Stimulated activated CD8-positive, alpha-beta memory T cell treated with anti-CD3 and anti-CD28 coated beads, Interleukin-15, amount 100 ng/mL, for 1 hour (primary cell): ENCODE data around the gene PTPMT1.
"Not testable (repeated sequence)": the region's sequence is repeated elsewhere in the genome, so short reads cannot be mapped to it uniquely, and the experiment has no call there.

Source experiments
- DNase-seq: peaks from one replicate; pipeline ENCODE4 v3.0.0-alpha.2; 2020; ENCODE audit warnings: low read depth

PTPMT1 gene

GRCh38 chr11:47550288-47551047 is 14.9 kb upstream of the PTPMT1 start:
- no peak for DNase-seq

- DNase-seq = no peak
Observed at GRCh38 chr11:47551086-47551485, 14.3 kb upstream of the PTPMT1 start.

- no peak for DNase-seq
Observed at GRCh38 chr11:47552056-47552565, 13.3 kb upstream of the PTPMT1 start.

DNA sequence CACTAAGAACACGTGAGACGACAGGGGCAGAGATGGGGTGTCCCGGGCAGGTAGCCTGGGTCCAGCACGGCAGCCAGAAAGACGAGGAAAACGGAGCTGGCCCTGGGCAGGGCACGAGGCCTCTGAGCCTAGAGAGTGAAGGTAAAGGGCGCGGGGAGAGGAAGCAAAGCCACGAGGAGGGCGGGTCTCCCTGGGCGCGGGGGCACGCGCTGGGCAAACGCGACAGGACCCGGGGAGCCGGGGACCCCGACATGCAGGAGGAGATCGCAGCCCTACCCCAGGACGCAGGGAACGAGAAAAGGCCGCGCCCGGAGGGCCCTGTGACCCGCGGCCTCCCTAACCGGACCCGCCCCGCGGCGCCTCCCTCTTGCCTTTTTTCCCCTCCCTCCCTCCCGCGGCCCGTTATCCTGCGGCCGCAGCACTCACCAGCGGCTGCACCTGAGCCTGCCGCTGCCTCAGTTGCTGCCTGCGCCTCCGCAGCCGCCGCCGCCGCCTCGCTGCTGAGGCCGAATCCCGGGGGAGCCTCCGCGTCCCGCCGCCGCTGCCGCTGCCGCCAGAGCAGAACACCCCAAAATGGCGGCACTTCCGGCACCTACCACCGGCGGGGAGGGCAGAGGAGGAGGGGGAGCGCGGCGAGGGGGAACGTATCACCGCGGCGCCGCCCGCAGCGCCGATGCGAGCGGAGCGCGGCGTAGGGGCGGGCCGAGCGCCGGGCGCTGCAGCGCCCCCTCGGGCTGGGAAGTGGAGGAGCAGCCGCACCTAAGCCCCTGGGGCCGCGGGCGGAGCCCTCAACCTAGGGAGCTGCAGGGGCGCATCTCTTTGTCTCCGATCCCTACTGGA is 12.6 kb upstream of the PTPMT1 start, which contains the start of gene CELF1:
Gene CELF1, minus strand, starts transcription at position 567 of the 840 bp plus-strand sequence. CDS start 53,609 bp downstream, outside the sequence.
- peak; percentile 79 for DNase-seq

DNA sequence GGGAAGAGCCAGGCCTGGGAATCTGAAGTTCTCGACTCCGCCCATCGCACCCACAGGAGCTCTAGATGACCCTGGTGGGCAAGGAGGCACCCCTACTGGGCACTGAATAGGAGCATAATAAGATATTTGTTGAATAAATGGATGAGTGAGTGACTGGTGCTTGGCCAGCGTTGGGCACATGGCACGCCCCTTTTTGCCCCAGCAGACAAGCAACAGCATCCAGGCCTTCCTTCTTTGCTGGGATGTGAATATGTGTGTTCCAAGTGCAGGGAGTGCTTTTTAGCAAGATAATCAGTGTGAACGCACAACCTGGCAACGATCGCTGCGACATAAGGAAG is 12.0 kb upstream of the PTPMT1 start:
- no peak for DNase-seq

GRCh38 chr11:47557004-47557403 is 8.4 kb upstream of the PTPMT1 start:
- DNase-seq = not testable (repeated sequence)

DNA sequence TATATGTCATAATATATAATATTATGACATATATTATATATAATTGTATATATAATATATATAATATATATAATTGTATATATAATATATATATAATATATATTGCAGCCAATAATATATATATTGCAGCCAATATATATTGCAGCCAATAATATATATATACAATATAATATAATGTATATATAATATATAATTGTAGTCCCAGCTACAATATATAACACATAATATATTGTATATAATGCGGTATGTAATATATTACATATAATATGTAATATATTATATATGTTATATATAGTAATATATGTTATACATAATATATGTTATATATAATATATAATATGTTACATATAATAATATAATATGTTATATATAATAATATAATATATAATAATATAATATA is 6.7 kb upstream of the PTPMT1 start:
- no peak for DNase-seq

- DNase-seq = no peak
Observed at GRCh38 chr11:47560426-47560825, 5.0 kb upstream of the PTPMT1 start.

- DNase-seq = not testable (repeated sequence)
Observed at GRCh38 chr11:47562393-47562792, 3.0 kb upstream of the PTPMT1 start.

- DNase-seq = not testable (repeated sequence)
Observed at GRCh38 chr11:47564366-47564765, 1.0 kb upstream of the PTPMT1 start.

- DNase-seq = no peak
Observed at GRCh38 chr11:47564933-47565339, 463 bp upstream of the PTPMT1 start.

- no peak for DNase-seq
Observed at GRCh38 chr11:47566149-47566698, 825 bp downstream of the PTPMT1 start.

DNA sequence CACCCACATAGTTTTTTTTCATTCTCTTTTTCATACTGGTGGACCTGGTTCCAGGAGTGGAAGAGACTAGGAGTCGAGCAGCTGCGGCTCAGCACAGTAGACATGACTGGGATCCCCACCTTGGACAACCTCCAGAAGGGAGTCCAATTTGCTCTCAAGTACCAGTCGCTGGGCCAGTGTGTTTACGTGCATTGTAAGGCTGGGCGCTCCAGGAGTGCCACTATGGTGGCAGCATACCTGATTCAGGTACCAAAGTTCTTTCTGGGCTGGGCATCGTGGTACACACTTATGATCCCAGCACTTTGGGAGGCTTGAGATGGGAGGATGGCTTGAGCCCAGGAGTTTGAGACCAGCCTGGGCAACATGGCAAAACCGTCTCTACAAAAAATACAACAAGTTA is 4.2 kb downstream of the PTPMT1 start:
- DNase-seq = no peak

GRCh38 chr11:47570651-47571356 is 5.4 kb downstream of the PTPMT1 start:
- DNase-seq = no peak

- DNase-seq = no peak
Observed at GRCh38 chr11:47571357-47571729, 5.9 kb downstream of the PTPMT1 start.

GRCh38 chr11:47571895-47572294 is 6.5 kb downstream of the PTPMT1 start:
- no peak for DNase-seq

GRCh38 chr11:47572715-47573255 is 7.4 kb downstream of the PTPMT1 start:
- no peak for DNase-seq

DNA sequence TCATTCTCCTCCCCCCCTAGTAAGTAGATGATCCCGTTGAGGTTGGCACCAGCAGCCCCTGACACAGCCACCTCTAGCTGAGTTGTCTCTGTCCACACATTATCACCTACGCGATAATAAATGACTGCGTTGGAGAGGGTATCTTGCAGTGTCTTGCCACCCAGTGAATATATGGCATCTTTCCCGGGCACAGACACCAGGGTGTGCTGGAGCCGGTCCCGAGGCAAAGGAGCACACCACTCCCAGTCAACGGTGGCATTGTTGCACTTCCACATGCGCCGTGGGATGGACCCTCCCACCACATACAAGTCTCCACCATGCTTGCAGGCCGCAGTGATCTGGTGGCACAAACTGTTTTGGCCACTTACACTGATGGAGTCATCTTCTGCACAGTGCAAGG is 7.9 kb downstream of the PTPMT1 start:
- no peak for DNase-seq

- DNase-seq = no peak
Observed at GRCh38 chr11:47577460-47578041, 12.2 kb downstream of the PTPMT1 start.

DNA sequence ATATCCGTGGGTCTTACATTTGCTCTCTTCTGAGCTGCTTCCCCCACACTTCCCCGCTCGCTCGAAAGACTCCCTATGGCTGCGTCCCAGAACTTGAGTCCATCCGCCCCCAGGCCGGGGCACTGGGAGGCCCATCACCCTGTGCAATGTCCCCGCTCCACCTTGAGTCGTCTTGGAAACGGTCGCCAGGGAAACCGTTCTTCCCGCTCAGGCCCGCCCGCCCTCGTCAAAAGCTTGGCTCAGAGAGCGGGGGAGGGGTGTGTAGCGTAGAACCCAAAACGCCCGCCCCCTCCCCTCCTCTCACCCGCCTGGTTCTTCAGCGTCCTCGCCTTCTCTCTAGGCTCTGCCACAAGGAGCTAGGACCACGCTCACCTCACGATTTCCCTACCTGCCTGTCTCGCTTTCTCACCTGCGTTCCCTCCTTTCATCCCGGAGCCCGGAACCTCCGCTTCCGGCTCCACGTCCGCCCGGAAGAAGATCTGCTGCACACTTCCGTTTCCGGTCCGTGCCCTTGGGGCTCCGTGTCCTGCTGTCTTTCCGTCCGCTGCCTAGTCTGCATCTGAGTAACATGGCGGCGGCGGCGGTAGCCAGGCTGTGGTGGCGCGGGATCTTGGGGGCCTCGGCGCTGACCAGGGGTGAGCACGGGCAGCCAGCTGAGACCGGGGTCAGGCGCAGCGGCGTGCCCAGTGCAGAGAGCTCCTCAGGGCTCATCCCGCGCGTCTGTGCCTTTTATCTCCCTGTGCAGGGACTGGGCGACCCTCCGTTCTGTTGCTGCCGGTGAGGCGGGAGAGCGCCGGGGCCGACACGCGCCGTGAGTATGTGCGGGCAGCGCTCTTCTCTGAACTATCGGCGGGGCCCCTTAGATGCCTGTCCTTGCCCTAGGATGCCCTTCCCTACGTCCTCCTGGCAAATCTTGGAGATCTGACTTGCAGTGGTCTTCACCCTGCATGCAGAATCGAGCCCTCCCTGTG is 13.4 kb downstream of the PTPMT1 start, which contains the start of the genes KBTBD4 and NDUFS3:
Gene KBTBD4, minus strand, starts transcription at position 447 of the 971 bp plus-strand sequence. Its CDS starts 19 bp downstream, at position 428.
Gene NDUFS3, plus strand, starts transcription at position 551 of the 971 bp plus-strand sequence. Its CDS starts 18 bp downstream, at position 569.
- peak; percentile 79 for DNase-seq
